HEK293 (cell line): Measurements from ENCODE around the gene TNFSF12.

Experiments
- BCL11B ChIP-seq: fragments of 450-650 bp; formaldehyde crosslinking; IDR thresholded peaks from 2 replicates; pipeline ENCODE4 v1.5.1; 2016; ENCODE audit warnings: low read depth, missing biosample characterization, missing genetic modification characterization
- HOXA7 ChIP-seq: sonication (generic); formaldehyde crosslinking; IDR thresholded peaks from 2 replicates; pipeline ENCODE4 v1.8.1; 2022; ENCODE audit warnings: missing genetic modification reagents, borderline replicate concordance
- HOXD13 ChIP-seq: sonication (generic); formaldehyde crosslinking; IDR thresholded peaks from 2 replicates; pipeline ENCODE4 v1.8.0; 2022; ENCODE audit warnings: missing genetic modification reagents, borderline replicate concordance
- KLF8 ChIP-seq: fragments of 450-650 bp; formaldehyde crosslinking; IDR thresholded peaks from 2 replicates; pipeline ENCODE4 v1.5.1; 2016; ENCODE audit warnings: missing biosample characterization, missing genetic modification characterization
- MZF1 ChIP-seq: fragments of 450-650 bp; formaldehyde crosslinking; IDR thresholded peaks from 2 replicates; pipeline ENCODE4 v1.5.1; 2017; ENCODE audit warnings: missing biosample characterization, missing genetic modification characterization, borderline replicate concordance
- PRDM1 ChIP-seq: fragments of 450-650 bp; formaldehyde crosslinking; IDR thresholded peaks from 2 replicates; pipeline ENCODE4; 2016; ENCODE audit warnings: missing biosample characterization, missing genetic modification characterization
- SP7 ChIP-seq: fragments of 450-650 bp; formaldehyde crosslinking; IDR thresholded peaks from 2 replicates; pipeline ENCODE4 v1.5.1; 2016; ENCODE audit warnings: missing biosample characterization, missing genetic modification characterization
- YY1 ChIP-seq: fragments of 450-650 bp; formaldehyde crosslinking; IDR thresholded peaks from 2 replicates; pipeline ENCODE4 v1.5.1; 2018; ENCODE audit warnings: missing biosample characterization, missing genetic modification characterization
- ZNF10 ChIP-seq: fragments of 450-650 bp; formaldehyde crosslinking; IDR thresholded peaks from 2 replicates; pipeline ENCODE4 v1.5.1; 2017; ENCODE audit warnings: missing biosample characterization, missing genetic modification characterization
- ZNF112 ChIP-seq: fragments of 450-650 bp; formaldehyde crosslinking; IDR thresholded peaks from 2 replicates; pipeline ENCODE4 v1.5.0; 2017; ENCODE audit warnings: missing biosample characterization, missing genetic modification characterization
- ZNF155 ChIP-seq: fragments of 450-650 bp; formaldehyde crosslinking; IDR thresholded peaks from 2 replicates; pipeline ENCODE4 v1.5.1; 2016; ENCODE audit warnings: missing biosample characterization, missing genetic modification characterization
- ZNF174 ChIP-seq: fragments of 450-650 bp; formaldehyde crosslinking; IDR thresholded peaks from 2 replicates; pipeline ENCODE4 v1.5.0; 2017; ENCODE audit warnings: missing biosample characterization, mild to moderate bottlenecking, missing genetic modification characterization
- ZNF223 ChIP-seq: fragments of 450-650 bp; formaldehyde crosslinking; IDR thresholded peaks from 2 replicates; pipeline ENCODE4 v1.5.1; 2016; ENCODE audit warnings: missing biosample characterization, missing genetic modification characterization
- ZNF366 ChIP-seq: fragments of 450-650 bp; formaldehyde crosslinking; conservative IDR thresholded peaks from 2 replicates; pipeline ENCODE4 v1.5.1; 2016; ENCODE audit warnings: missing biosample characterization, missing genetic modification characterization
- ZNF37A ChIP-seq: fragments of 450-650 bp; IDR thresholded peaks from 2 replicates; pipeline ENCODE4 v1.5.1; 2018; ENCODE audit warnings: missing biosample characterization, missing genetic modification characterization
- ZNF423 ChIP-seq: fragments of 450-650 bp; formaldehyde crosslinking; IDR thresholded peaks from 2 replicates; pipeline ENCODE4 v1.5.1; 2016; ENCODE audit warnings: missing biosample characterization, missing genetic modification characterization
- ZNF501 ChIP-seq: fragments of 450-650 bp; formaldehyde crosslinking; IDR thresholded peaks from 2 replicates; pipeline ENCODE4 v1.5.1; 2016; ENCODE audit warnings: missing biosample characterization, missing genetic modification characterization
- ZNF530 ChIP-seq: fragments of 450-650 bp; formaldehyde crosslinking; IDR thresholded peaks from 2 replicates; pipeline ENCODE4 v1.5.1; 2016; ENCODE audit warnings: low read depth, missing biosample characterization, missing genetic modification characterization
- ZNF558 ChIP-seq: fragments of 450-650 bp; formaldehyde crosslinking; IDR thresholded peaks from 2 replicates; pipeline ENCODE4 v1.5.1; 2016; ENCODE audit warnings: missing biosample characterization, missing genetic modification characterization
- ZNF629 ChIP-seq: fragments of 450-650 bp; formaldehyde crosslinking; IDR thresholded peaks from 2 replicates; pipeline ENCODE4 v1.5.1; 2017; ENCODE audit warnings: missing biosample characterization, missing genetic modification characterization
- ZNF658 ChIP-seq: fragments of 450-650 bp; formaldehyde crosslinking; IDR thresholded peaks from 2 replicates; pipeline ENCODE4; 2016; ENCODE audit warnings: missing biosample characterization, missing genetic modification characterization
- ZNF664 ChIP-seq: fragments of 450-650 bp; formaldehyde crosslinking; IDR thresholded peaks from 2 replicates; pipeline ENCODE4 v1.5.1; 2016; ENCODE audit warnings: missing biosample characterization, missing genetic modification characterization
- ZNF791 ChIP-seq: fragments of 450-650 bp; formaldehyde crosslinking; IDR thresholded peaks from 2 replicates; pipeline ENCODE4 v1.5.1; 2016; ENCODE audit warnings: missing biosample characterization, missing genetic modification characterization
- ZNF792 ChIP-seq: fragments of 450-650 bp; formaldehyde crosslinking; IDR thresholded peaks from 2 replicates; pipeline ENCODE4 v1.5.1; 2016; ENCODE audit warnings: missing biosample characterization, missing genetic modification characterization
- TF ChIP-seq, protein P1 (sequence below): fragments of 450-650 bp; formaldehyde crosslinking; IDR thresholded peaks from 2 replicates; pipeline ENCODE4 v1.5.1; 2016; ENCODE audit warnings: missing biosample characterization, missing genetic modification characterization
- TF ChIP-seq, protein P2 (sequence below): fragments of 450-650 bp; formaldehyde crosslinking; IDR thresholded peaks from 2 replicates; pipeline ENCODE4 v1.5.1; 2016; ENCODE audit warnings: missing biosample characterization, missing genetic modification characterization
- TF ChIP-seq, protein P3 (sequence below): fragments of 450-650 bp; formaldehyde crosslinking; IDR thresholded peaks from 2 replicates; pipeline ENCODE4 v1.5.1; 2016; ENCODE audit warnings: missing biosample characterization, missing genetic modification characterization
- TF ChIP-seq, protein P4 (sequence below): fragments of 450-650 bp; formaldehyde crosslinking; IDR thresholded peaks from 2 replicates; pipeline ENCODE4 v1.5.1; 2017; ENCODE audit warnings: missing biosample characterization, missing genetic modification characterization
- TF ChIP-seq, protein P5 (sequence below): fragments of 450-650 bp; formaldehyde crosslinking; IDR thresholded peaks from 2 replicates; pipeline ENCODE4 v1.5.1; 2016; ENCODE audit warnings: missing biosample characterization, missing genetic modification characterization
- TF ChIP-seq, protein P6 (sequence below): fragments of 450-650 bp; formaldehyde crosslinking; IDR thresholded peaks from 2 replicates; pipeline ENCODE4 v1.5.1; 2017; ENCODE audit warnings: missing biosample characterization, missing genetic modification characterization
- TF ChIP-seq, protein P7 (sequence below): fragments of 450-650 bp; formaldehyde crosslinking; IDR thresholded peaks from 2 replicates; pipeline ENCODE4 v1.5.1; 2017; ENCODE audit warnings: missing biosample characterization, missing genetic modification characterization

TNFSF12 gene

DNA sequence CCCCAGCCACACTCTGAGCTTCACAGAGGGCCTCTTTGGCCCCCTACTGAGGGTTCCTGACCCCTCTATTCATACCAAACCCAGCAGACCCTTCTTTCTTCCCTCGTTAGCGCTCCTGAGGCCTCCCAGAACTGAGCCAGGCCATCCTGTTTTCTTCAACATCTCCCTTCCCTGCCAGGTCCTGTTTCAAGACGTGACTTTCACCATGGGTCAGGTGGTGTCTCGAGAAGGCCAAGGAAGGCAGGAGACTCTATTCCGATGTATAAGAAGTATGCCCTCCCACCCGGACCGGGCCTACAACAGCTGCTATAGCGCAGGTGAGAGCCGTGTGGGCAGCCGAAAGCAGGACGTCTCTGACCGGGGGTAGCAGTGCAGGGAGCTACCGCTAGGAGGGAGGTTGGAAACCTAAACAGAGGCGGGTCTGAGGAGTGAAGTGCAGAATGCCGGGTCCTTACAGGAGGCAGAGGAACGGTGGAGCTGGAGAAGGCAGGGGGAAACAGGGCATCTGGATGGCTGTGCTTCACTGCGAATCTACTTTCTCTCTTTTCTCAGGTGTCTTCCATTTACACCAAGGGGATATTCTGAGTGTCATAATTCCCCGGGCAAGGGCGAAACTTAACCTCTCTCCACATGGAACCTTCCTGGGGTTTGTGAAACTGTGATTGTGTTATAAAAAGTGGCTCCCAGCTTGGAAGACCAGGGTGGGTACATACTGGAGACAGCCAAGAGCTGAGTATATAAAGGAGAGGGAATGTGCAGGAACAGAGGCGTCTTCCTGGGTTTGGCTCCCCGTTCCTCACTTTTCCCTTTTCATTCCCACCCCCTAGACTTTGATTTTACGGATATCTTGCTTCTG is 11.5 kb downstream of the TNFSF12 start (continued):
- TF ChIP-seq, protein P1, sequence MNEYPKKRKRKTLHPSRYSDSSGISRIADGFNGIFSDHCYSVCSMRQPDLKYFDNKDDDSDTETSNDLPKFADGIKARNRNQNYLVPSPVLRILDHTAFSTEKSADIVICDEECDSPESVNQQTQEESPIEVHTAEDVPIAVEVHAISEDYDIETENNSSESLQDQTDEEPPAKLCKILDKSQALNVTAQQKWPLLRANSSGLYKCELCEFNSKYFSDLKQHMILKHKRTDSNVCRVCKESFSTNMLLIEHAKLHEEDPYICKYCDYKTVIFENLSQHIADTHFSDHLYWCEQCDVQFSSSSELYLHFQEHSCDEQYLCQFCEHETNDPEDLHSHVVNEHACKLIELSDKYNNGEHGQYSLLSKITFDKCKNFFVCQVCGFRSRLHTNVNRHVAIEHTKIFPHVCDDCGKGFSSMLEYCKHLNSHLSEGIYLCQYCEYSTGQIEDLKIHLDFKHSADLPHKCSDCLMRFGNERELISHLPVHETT (tag by site-specific recombination) = no peak
- TF ChIP-seq MZF1 = no peak
- TF ChIP-seq, protein P2, sequence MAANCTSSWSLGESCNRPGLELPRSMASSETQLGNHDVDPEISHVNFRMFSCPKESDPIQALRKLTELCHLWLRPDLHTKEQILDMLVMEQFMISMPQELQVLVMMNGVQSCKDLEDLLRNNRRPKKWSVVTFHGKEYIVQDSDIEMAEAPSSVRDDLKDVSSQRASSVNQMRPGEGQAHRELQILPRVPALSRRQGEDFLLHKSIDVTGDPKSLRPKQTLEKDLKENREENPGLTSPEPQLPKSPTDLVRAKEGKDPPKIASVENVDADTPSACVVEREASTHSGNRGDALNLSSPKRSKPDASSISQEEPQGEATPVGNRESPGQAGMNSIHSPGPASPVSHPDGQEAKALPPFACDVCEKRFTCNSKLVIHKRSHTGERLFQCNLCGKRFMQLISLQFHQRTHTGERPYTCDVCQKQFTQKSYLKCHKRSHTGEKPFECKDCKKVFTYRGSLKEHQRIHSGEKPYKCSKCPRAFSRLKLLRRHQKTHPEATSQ (tag by site-specific recombination) = no peak
- TF ChIP-seq ZNF658 (tag by site-specific recombination) = no peak
- no peak for TF ChIP-seq HOXA7 (CRISPR knock-in tag)
- no peak for TF ChIP-seq YY1 (tag by site-specific recombination)
- TF ChIP-seq, protein P3, sequence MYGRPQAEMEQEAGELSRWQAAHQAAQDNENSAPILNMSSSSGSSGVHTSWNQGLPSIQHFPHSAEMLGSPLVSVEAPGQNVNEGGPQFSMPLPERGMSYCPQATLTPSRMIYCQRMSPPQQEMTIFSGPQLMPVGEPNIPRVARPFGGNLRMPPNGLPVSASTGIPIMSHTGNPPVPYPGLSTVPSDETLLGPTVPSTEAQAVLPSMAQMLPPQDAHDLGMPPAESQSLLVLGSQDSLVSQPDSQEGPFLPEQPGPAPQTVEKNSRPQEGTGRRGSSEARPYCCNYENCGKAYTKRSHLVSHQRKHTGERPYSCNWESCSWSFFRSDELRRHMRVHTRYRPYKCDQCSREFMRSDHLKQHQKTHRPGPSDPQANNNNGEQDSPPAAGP (tag by site-specific recombination) = peak; percentile 35; the same call in 1 of the 2 replicates
- no peak for TF ChIP-seq BCL11B (tag by site-specific recombination)
- TF ChIP-seq ZNF423 (tag by site-specific recombination) = no peak
- no peak for TF ChIP-seq ZNF37A (tag by site-specific recombination)
- TF ChIP-seq ZNF530 (tag by site-specific recombination) = no peak
- no peak for TF ChIP-seq ZNF792
- TF ChIP-seq, protein P4, sequence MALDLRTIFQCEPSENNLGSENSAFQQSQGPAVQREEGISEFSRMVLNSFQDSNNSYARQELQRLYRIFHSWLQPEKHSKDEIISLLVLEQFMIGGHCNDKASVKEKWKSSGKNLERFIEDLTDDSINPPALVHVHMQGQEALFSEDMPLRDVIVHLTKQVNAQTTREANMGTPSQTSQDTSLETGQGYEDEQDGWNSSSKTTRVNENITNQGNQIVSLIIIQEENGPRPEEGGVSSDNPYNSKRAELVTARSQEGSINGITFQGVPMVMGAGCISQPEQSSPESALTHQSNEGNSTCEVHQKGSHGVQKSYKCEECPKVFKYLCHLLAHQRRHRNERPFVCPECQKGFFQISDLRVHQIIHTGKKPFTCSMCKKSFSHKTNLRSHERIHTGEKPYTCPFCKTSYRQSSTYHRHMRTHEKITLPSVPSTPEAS (tag by site-specific recombination) = no peak
- TF ChIP-seq ZNF501 (tag by site-specific recombination) = no peak
- no peak for TF ChIP-seq ZNF558 (tag by site-specific recombination)
- no peak for TF ChIP-seq HOXD13 (CRISPR knock-in tag)
- TF ChIP-seq ZNF629 (tag by site-specific recombination) = no peak
- no peak for TF ChIP-seq ZNF155 (tag by site-specific recombination)
- TF ChIP-seq, protein P5, sequence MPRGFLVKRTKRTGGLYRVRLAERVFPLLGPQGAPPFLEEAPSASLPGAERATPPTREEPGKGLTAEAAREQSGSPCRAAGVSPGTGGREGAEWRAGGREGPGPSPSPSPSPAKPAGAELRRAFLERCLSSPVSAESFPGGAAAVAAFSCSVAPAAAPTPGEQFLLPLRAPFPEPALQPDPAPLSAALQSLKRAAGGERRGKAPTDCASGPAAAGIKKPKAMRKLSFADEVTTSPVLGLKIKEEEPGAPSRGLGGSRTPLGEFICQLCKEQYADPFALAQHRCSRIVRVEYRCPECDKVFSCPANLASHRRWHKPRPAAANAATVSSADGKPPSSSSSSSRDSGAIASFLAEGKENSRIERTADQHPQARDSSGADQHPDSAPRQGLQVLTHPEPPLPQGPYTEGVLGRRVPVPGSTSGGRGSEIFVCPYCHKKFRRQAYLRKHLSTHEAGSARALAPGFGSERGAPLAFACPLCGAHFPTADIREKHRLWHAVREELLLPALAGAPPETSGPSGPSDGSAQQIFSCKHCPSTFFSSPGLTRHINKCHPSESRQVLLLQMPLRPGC (tag by site-specific recombination) = no peak; the same call in 1 of the 2 replicates
- TF ChIP-seq ZNF791 (tag by site-specific recombination) = no peak
- TF ChIP-seq, protein P6, sequence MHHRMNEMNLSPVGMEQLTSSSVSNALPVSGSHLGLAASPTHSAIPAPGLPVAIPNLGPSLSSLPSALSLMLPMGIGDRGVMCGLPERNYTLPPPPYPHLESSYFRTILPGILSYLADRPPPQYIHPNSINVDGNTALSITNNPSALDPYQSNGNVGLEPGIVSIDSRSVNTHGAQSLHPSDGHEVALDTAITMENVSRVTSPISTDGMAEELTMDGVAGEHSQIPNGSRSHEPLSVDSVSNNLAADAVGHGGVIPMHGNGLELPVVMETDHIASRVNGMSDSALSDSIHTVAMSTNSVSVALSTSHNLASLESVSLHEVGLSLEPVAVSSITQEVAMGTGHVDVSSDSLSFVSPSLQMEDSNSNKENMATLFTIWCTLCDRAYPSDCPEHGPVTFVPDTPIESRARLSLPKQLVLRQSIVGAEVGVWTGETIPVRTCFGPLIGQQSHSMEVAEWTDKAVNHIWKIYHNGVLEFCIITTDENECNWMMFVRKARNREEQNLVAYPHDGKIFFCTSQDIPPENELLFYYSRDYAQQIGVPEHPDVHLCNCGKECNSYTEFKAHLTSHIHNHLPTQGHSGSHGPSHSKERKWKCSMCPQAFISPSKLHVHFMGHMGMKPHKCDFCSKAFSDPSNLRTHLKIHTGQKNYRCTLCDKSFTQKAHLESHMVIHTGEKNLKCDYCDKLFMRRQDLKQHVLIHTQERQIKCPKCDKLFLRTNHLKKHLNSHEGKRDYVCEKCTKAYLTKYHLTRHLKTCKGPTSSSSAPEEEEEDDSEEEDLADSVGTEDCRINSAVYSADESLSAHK = peak; percentile 39; the same call in 1 of the 2 replicates
- no peak for TF ChIP-seq ZNF664
- peak; percentile 69 for TF ChIP-seq ZNF10 (tag by site-specific recombination)
- TF ChIP-seq, protein P7, sequence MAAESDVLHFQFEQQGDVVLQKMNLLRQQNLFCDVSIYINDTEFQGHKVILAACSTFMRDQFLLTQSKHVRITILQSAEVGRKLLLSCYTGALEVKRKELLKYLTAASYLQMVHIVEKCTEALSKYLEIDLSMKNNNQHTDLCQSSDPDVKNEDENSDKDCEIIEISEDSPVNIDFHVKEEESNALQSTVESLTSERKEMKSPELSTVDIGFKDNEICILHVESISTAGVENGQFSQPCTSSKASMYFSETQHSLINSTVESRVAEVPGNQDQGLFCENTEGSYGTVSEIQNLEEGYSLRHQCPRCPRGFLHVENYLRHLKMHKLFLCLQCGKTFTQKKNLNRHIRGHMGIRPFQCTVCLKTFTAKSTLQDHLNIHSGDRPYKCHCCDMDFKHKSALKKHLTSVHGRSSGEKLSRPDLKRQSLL (tag by site-specific recombination) = no peak
- TF ChIP-seq ZNF112 (tag by site-specific recombination) = no peak
- TF ChIP-seq ZNF223 (tag by site-specific recombination) = no peak
- no peak; the same call in 1 of the 2 replicates for TF ChIP-seq ZNF366 (tag by site-specific recombination)
- TF ChIP-seq KLF8 (tag by site-specific recombination) = no peak
- TF ChIP-seq ZNF174 (tag by site-specific recombination) = no peak
- peak; percentile 13; the same call in 1 of the 2 replicates for TF ChIP-seq PRDM1 (tag by site-specific recombination)
- TF ChIP-seq SP7 (tag by site-specific recombination) = peak; percentile 10; the same call in 1 of the 2 replicates
